LNCaP clone FGC (cell line): Measurements from ENCODE around the gene FADS1.

Experiments used
- DNase-seq: peaks from one replicate; pipeline ENCODE4 v3.0.0-alpha.2; 2011; ENCODE audit warnings: low read depth
- H3K4me3 ChIP-seq: 2 replicates; pipeline ENCODE4 v1.5.1; 2011; ENCODE audit warnings: mild to moderate bottlenecking, low read depth, low read length, control low read depth
- TF ChIP-seq, protein P1 (sequence below): IDR thresholded peaks from 2 replicates; pipeline ENCODE4 v1.5.1; 2012; ENCODE audit warnings: mild to moderate bottlenecking; ENCODE audit not compliant: control insufficient read depth, insufficient read depth; ENCODE audit errors: extremely low read depth

Gene FADS1

GRCh38 chr11:61826930-61827570, 10.2 kb upstream of the FADS1 start:
- TF ChIP-seq, protein P1, sequence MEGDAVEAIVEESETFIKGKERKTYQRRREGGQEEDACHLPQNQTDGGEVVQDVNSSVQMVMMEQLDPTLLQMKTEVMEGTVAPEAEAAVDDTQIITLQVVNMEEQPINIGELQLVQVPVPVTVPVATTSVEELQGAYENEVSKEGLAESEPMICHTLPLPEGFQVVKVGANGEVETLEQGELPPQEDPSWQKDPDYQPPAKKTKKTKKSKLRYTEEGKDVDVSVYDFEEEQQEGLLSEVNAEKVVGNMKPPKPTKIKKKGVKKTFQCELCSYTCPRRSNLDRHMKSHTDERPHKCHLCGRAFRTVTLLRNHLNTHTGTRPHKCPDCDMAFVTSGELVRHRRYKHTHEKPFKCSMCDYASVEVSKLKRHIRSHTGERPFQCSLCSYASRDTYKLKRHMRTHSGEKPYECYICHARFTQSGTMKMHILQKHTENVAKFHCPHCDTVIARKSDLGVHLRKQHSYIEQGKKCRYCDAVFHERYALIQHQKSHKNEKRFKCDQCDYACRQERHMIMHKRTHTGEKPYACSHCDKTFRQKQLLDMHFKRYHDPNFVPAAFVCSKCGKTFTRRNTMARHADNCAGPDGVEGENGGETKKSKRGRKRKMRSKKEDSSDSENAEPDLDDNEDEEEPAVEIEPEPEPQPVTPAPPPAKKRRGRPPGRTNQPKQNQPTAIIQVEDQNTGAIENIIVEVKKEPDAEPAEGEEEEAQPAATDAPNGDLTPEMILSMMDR = no peak
- DNase-seq = no peak
- peak overlapping the region; percentile 90 for H3K4me3 ChIP-seq

DNA sequence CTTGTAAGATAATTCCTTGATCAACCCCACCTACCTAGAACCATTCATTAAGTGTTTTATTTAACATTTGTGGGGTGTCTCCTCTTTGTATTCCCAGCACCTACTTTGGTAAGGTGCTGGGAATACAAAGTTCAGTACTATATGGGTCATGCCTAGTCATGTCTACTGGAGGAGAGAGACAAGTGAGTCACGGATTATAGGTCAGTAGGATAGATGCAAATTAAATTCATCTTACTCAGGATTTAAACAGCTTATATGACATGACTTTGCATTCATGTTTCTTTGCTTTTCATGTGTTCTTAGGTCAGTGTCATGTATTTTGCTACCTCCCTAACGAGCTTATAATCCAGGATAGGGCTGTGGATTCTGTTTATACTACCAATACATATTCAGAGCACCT, 3.4 kb upstream of the FADS1 start:
- no peak for DNase-seq
- TF ChIP-seq, protein P1 = no peak
- no peak overlapping the region for H3K4me3 ChIP-seq

DNA sequence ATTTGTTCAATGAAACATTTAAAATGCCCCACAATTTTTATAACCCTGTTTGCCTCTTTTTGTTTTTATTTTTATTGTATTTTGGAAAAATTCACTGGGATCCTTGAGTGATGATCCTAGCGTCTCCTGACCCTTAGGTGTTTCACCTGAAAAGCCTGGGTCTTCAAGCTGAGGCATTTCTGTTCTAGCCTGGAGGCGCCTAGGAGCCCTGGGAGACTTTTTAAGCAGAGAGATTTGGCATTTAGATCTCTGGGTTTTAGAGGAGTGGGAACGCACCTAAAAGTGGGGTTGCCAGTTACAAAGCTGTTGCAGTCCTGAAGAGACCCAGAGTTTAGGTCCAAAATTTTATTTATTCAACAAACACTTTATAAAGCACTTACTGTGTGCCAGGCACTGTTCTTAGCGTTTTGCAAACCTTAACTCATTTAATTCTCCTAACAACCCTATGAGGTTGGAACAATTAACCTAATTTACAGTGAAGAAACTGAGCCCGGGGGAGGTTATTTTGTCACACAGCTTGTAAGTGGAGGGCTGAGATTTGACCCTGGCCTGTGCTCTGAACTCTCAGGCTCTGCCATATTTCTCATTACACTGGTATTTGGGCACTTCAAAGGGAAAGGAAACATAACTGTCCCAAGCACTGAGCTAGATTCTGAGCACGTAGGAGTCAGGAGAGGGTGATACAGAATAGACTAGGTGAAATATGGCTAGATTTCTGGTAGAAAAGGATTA, 834 bp upstream of the FADS1 start:
- DNase-seq = no peak
- TF ChIP-seq, protein P1 = no peak
- peak overlapping the region; percentile 78 for H3K4me3 ChIP-seq

DNA sequence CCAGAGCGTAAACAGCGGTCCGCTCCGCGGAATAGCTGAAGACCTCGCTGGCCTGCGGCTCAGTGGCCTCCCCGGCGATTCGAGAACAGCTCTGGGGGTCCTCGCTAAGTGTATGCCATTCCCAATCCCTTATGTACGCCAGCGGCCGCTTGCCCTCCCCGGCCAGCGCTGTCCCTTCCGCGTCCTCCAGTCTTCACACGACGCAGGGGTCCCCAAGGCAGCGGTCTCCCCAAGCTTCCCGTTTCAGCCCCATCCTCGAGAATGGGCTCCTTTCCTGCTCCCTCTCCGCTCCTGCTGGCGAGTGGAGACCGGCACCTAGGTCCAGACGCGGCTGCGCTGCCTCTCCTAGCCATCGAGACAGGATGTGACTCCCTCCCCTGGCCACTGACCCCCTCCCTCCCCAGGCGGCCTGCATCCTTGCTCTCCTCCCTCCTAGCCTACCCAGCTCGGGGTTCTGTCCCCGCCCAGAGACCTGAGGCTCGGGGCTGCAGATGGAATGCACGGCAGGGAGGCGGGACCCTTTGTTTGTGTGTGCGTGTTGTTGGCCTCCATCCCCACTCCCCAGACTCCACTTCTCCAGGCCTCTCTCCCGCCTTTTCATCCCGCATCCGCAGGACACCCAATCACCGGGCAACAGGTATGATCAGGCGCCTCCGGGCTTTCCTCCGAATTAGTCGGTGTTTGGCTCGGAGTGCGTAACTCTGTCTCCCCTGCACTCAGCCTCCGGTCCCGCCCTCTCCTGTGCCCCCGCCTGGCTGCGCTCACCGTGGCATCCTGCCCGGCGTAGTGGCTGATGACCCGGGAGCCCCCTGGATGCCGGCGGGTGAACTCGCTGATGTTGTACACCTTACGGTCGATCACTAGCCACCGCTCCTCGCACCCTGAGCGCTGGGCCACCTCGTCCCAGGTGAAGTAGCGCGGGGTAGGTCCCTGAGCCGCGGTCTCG, 740 bp downstream of the FADS1 start:
- peak overlapping the region; percentile 78 for H3K4me3 ChIP-seq
- TF ChIP-seq, protein P1 = no peak
- no peak for DNase-seq

DNA sequence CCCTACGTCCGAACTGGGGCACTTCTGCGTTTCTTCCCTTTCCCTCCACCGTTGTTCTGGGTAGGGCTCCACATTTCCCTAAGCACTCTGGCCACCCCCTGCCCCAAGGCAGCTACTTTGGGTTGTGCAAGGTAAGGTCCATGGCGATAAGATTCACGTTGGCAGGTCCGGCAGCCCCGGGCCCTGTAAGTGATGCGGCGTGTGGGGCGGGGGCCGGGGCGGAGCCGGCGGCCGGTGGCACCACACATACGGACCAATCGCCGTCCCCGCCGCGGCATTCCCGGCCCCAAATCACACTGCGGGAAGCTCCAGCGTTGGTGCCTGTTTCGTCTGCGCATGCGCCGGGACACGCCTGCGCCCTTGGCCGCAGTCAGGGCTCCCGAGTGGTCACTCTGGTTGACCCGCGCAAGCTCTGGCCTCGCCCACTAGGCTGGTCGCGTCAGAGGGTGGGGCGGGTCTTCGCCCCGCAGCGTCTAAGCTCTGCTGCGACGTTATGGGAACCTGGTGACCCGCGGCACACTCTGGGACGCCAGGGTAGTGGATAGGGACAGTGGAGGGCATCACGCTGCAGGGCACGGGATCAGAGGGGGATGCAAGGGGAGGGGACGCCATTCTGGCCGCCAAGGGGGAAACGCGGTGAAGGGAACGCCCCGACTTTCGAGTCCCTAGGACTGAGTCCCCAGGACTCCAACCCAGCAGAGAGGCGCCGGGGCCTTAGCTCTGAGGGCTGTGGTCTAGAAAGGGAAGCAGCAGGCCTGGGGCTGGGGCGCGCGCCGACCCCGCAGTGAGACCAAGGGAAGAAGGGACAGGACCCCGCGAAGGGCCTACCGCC, 1.6 kb downstream of the FADS1 start:
- peak; percentile 92 for DNase-seq
- peak overlapping the region; percentile 78 for H3K4me3 ChIP-seq
- TF ChIP-seq, protein P1 = no peak
